Lung (tissue), 12 donors: ENCODE data around the gene ZNF334. TPM values are rescaled to one million over a fixed set of nuclear protein-coding genes. Genes with fewer than 3 reads are reported as not detected.

ENCODE experiments used
- ATAC-seq: fragments of 200-7000 bp; cut with Tn5 transposase; one replicate; pipeline ENCODE4 v1.9.1; 2020; ENCODE audit warnings: moderate number of reproducible peaks; ENCODE audit not compliant: insufficient read depth, low FRiP score
- DNase-seq, 3 donors: peaks; one replicate each; pipeline ENCODE4 v3.0.0-alpha.2; 2013 to 2017
- H3K27ac ChIP-seq, 2 donors: one replicate each; pipeline ENCODE4 v1.5.1; 2013; ENCODE audit warnings: mild to moderate bottlenecking in 2 of 2, moderate library complexity in 2 of 2, control low read depth in 1 of 2, inconsistent platforms in 1 of 2, low read depth in 1 of 2, low read length in 1 of 2
- H3K27me3 ChIP-seq, 3 donors: one replicate each; pipeline ENCODE4 v1.5.1; 2013; ENCODE audit warnings: low read length in 2 of 3; ENCODE audit not compliant: control insufficient read depth in 3 of 3, insufficient read depth in 3 of 3
- H3K36me3 ChIP-seq, 4 donors: one replicate each; pipeline ENCODE4 v1.5.1; 2013; ENCODE audit warnings: low read length in 4 of 4, mild to moderate bottlenecking in 1 of 4, moderate library complexity in 1 of 4; ENCODE audit not compliant: control insufficient read depth in 4 of 4, insufficient read depth in 4 of 4
- H3K4me1 ChIP-seq, 5 donors: one replicate each; pipeline ENCODE4 v1.5.1; 2013; ENCODE audit warnings: low read length in 5 of 5, mild to moderate bottlenecking in 2 of 5, moderate library complexity in 1 of 5; ENCODE audit not compliant: control insufficient read depth in 5 of 5, insufficient read depth in 5 of 5
- H3K4me3 ChIP-seq: one replicate; pipeline ENCODE4 v1.5.1; 2013; ENCODE audit warnings: mild to moderate bottlenecking, control low read depth, moderate library complexity
- H3K9ac ChIP-seq, 2 donors: one replicate each; pipeline ENCODE4 v1.5.1; 2013; ENCODE audit warnings: low read length in 2 of 2, control low read depth in 1 of 2; ENCODE audit not compliant: insufficient read depth in 1 of 2
- H3K9me3 ChIP-seq, 4 donors: one replicate each; pipeline ENCODE4 v1.5.1; 2013; ENCODE audit warnings: low read length in 3 of 4, mild to moderate bottlenecking in 1 of 4, moderate library complexity in 1 of 4; ENCODE audit not compliant: control insufficient read depth in 4 of 4, insufficient read depth in 3 of 4
- CTCF ChIP-seq: IDR thresholded peaks from 2 replicates; pipeline ENCODE4 v1.5.1; 2012; ENCODE audit warnings: mild to moderate bottlenecking; ENCODE audit errors: control extremely low read depth, extremely low read depth
- WGBS, 2 donors: extraction: QIAGEN DNeasy Blood & Tissue Kit; methylation state at CpG; one replicate each; pipeline ENCODE4 v1.1.7; 2013; 5-methylcytosine and 5-hydroxymethylcytosine counted together
- polyA plus RNA-seq, 2 donors: library from polyadenylated mRNA; stranded (reverse); fragments of 200-250 nt; gene quantifications; one replicate each; pipeline ENCODE4 v1.2.1, GENCODE V29; 2013
- total RNA-seq, 2 donors: library from RNA; depleted of rRNA in 1 of 2; stranded (reverse); fragments of >200 nt in 1 of 2; gene quantifications; one replicate each; pipeline ENCODE4 v1.2.1, GENCODE V29; 2014 to 2021
- donor health status: control.
- donor health status: control.
- donor health status: Bipolar disorder and iron deficiency.
- donor health status: healthy.
- donor health status: DM: yes; HTN: yes; CAD: no.

Gene ZNF334
- total and polyA plus RNA-seq, 4 donors, result 1.4 to 25.3 (median 5.3) TPM

- DNase-seq, result no peak
- Histone ChIP-seq H3K36me3 (no peaks in the 10 kb centered on the region), H3K4me1 (no peaks in the 10 kb centered on the region), H3K27ac (no peak overlapping the region), H3K9me3 (no peaks in the 10 kb centered on the region), H3K4me3 (no peak overlapping the region), H3K27me3 (no peaks in the 10 kb centered on the region), H3K9ac (no peak overlapping the region)
- TF ChIP-seq CTCF, result no peak
- 89 to 96% methylated on average over 3 of the region's 3 CpGs for WGBS, 2 donors
- ATAC-seq, result no peak
These were observed 40.6 kb upstream of the ZNF334 start for GRCh38 chr20:46553926-46554325.

- DNase-seq (no peak), ATAC-seq (no peak)
- Histone ChIP-seq H3K9me3 (no peaks in the 10 kb centered on the region), H3K27ac (no peak overlapping the region), H3K4me3 (no peak overlapping the region), H3K36me3 (no peaks in the 10 kb centered on the region), H3K4me1 (no peaks in the 10 kb centered on the region), H3K9ac (no peak overlapping the region), H3K27me3 (no peaks in the 10 kb centered on the region)
- no peak for TF ChIP-seq CTCF
- WGBS, 2 donors, result 41 to 62% methylated on average over 4 of the region's 4 CpGs
These were observed 39.4 kb upstream of the ZNF334 start for GRCh38 chr20:46552460-46553420.

- no peaks in the 10 kb centered on the region for H3K9me3 ChIP-seq
- H3K27ac ChIP-seq, result no peak overlapping the region
- TF ChIP-seq CTCF, result no peak
- H3K27me3 ChIP-seq, result no peaks in the 10 kb centered on the region
- no peaks in the 10 kb centered on the region for H3K36me3 ChIP-seq
- no peak for ATAC-seq
- no peak for DNase-seq
- H3K4me1 ChIP-seq, result no peaks in the 10 kb centered on the region
- no peak overlapping the region for H3K9ac ChIP-seq
- no peak overlapping the region for H3K4me3 ChIP-seq
- WGBS, 2 donors, result 65 to 72% methylated on average over 12 of the region's 12 CpGs
These were observed 38.4 kb upstream of the ZNF334 start for GRCh38 chr20:46551522-46552381.
